D721Med (cell line): Measurements from ENCODE around the gene PRTFDC1.

Experiments used
- DNase-seq: peaks from one replicate; pipeline ENCODE4 v3.0.0; 2011; ENCODE audit warnings: low spot score; ENCODE audit not compliant: insufficient read length
- FAIRE-seq: peaks from 2 replicates; lab custom pipeline; 2011; peaks lifted over from hg19 to GRCh38; lab: Jason Lieb, UNC
- TF ChIP-seq, protein P1 (sequence below): IDR thresholded peaks from 2 replicates; pipeline ENCODE4 v1.5.1; 2012; ENCODE audit warnings: mild to moderate bottlenecking, control low read depth; ENCODE audit not compliant: insufficient read depth; ENCODE audit errors: missing control alignments

The PRTFDC1 gene

DNA sequence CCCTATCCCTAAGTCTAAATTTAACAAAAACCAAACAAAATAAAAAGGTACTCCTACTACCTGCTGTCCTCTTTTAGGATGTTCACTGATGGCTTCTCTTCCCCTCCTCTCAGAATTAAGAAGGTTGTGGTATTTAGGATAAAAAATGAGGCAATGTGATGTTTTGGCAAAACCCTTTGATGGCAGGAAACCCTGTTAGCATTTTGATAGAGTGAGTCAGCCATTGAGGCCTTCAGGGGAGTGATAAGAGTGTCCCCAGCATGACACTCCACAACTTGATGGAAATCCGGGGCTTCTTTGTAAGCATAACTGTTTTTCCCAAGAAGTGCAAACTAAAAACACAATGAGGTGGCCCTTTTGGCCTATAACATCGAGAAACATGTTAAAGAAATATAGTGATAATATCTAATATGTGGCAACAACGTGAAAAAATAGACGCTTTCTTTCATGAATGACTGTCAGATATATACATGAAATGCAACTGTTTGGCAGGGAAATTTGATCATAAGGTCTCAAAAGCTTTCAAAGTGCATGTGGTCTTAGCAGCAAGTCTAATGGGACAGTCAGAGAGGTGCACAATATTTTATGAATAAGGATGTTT lies 55.0 kb downstream of the PRTFDC1 start:
- no peak for FAIRE-seq
- DNase-seq: no peak
- TF ChIP-seq, protein P1, sequence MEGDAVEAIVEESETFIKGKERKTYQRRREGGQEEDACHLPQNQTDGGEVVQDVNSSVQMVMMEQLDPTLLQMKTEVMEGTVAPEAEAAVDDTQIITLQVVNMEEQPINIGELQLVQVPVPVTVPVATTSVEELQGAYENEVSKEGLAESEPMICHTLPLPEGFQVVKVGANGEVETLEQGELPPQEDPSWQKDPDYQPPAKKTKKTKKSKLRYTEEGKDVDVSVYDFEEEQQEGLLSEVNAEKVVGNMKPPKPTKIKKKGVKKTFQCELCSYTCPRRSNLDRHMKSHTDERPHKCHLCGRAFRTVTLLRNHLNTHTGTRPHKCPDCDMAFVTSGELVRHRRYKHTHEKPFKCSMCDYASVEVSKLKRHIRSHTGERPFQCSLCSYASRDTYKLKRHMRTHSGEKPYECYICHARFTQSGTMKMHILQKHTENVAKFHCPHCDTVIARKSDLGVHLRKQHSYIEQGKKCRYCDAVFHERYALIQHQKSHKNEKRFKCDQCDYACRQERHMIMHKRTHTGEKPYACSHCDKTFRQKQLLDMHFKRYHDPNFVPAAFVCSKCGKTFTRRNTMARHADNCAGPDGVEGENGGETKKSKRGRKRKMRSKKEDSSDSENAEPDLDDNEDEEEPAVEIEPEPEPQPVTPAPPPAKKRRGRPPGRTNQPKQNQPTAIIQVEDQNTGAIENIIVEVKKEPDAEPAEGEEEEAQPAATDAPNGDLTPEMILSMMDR: no peak

DNA sequence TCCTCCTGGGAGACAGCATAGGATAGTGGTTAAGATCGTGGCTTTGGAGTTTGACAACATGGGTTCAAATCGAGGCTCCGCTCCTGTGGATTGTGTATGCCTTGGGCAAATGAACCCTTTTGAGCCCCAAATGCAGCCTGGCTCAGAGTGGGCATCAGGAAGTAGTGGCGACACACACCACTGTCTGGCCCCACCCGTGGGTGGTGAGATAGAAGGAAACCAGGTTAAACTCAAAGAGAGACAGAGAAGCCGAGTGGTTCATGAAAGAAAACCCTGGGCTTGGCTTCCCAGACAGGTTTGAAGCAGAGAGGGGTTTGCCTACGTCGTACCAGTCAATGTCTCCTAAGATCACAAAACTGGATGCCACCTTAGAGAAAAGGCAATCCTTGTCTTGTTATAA lies 57.7 kb downstream of the PRTFDC1 start:
- DNase-seq (no peak), FAIRE-seq (no peak)
- TF ChIP-seq, protein P1: no peak

DNA sequence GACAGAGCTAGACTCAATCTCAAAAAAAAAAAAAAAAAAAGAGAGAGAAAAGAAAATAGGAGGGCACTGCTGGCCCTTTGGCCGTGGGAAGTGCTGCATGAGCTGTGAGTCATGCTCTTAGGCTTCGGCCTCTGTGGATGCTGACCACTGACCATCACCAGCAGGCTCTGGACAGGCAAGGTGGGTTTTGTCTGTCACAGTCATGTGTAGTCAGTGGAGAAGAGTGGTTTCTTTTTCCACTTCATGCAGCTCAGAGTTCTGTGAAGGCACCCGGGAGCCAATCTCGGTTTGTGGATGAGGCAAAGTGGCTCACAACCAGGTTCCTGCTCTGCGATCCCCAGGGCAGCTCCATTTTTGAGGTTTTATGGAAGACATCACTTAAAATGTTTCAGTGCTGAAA lies 58.1 kb downstream of the PRTFDC1 start:
- DNase-seq (no peak), FAIRE-seq (no peak)

DNA sequence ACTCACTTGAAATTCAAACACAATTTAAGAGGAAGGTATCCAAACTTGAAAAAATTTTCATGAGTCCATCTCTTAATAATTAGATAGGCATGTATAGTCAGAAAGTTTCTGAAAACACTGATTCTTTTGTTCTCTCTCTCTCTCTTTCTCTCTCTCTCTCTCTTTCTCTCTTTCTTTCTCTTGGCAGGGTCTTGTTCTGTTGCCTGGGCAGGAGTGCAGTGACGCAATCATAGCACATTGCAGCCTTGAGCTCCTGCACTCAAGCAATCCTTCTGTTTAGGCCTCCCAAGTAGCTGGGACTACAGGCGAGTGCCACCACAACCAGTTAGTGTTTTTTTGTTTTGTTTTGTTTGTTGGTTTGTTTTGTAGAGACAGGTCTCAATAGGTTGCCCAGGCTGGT lies 59.3 kb downstream of the PRTFDC1 start:
- no peak for DNase-seq
- TF ChIP-seq, protein P1: no peak
- FAIRE-seq: no peak

More for the DNA sequence above, 58.1 kb downstream of the PRTFDC1 start:
- TF ChIP-seq, protein P1: no peak

DNA sequence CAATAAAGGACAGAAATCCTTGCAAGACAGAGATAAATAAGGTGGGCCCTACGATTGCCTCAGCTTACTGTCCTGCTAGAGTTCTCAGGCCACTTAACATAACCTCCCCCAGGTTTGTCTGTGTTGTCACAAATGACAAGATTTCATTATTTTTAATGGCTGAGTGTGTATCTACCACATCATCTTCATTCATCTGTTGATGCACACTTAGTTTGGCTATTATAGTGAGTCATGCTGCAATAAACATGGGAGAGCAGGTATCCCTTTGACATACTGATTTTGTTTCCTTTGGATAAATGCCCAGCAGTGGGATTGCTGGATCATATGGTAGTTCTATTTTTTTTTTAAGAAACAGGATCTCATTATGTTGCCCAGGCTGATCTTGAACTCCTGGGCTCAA lies 60.6 kb downstream of the PRTFDC1 start:
- no peak for DNase-seq
- no peak for FAIRE-seq
- TF ChIP-seq, protein P1: no peak

DNA sequence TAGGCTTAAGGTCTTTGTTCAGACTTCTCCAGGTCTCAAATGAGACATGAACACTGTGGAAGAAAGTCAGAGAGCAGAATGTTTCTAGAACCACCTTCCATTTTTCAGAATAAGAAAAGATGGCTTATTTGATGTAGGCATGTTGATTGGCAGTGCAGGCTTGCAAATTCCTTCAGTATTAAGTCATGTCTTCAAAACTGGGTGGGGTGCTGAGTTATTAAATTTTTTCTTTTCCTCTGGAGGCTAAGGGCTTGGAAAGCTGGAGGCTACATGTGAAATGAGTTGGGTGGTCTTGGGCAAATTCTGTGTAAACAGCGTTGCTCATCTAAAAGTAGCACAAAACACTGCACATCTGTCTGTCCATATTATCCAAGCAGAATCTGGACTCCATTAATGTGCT lies 62.8 kb downstream of the PRTFDC1 start:
- TF ChIP-seq, protein P1: no peak
- FAIRE-seq: no peak
- no peak for DNase-seq

DNA sequence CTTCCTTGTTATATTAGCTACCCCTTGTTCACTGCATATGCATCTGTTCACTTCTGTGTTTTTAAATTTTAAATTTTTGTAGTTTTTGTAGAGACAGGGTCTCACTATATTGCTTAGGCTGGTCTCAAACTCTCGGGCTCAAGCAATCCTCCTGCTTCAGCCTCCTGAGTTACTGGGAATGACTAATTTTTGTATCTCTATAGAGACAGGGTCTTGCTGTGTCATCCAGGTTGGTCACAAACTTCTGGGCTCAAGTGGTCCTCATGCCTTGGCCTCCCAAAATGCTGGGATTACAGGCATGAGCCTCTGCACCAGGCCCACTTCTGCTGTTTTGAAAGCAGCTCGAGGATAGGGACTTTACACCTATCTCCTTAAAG lies 64.6 kb downstream of the PRTFDC1 start:
- FAIRE-seq: no peak

More for the DNA sequence above, 64.6 kb downstream of the PRTFDC1 start:
- TF ChIP-seq, protein P1: no peak
- DNase-seq: no peak
